ENCODE results near the gene CBFB.

- TF ChIP-seq POLR2AphosphoS5 (IDR thresholded peaks at IDR 0.05) (no peak), CTCF (IDR thresholded peaks at IDR 0.05) (no peak)
These were observed 100.5 kb downstream of the CBFB start for GRCh38 chr16:67129422-67129821.

All from transverse colon (tissue), 4 donors.